H1 (cell line): ENCODE results near the gene PPME1.
"Not testable (repeated sequence)": the region's sequence is repeated elsewhere in the genome, so short reads cannot be mapped to it uniquely, and the experiment has no call there.

Experiments
- CTCF ChIP-seq, 3 experiments: IDR thresholded peaks; 1 replicate in 2 of 3; 2 replicates in 1 of 3; pipeline versions ENCODE4 v1.5.1 to v1.6.1; 2011; ENCODE audit warnings: low read length in 3 of 3, mild to moderate bottlenecking in 3 of 3, inconsistent platforms in 2 of 3, low read depth in 1 of 3, moderate library complexity in 1 of 3; ENCODE audit not compliant: insufficient read depth in 1 of 3; ENCODE audit errors: control extremely low read depth in 1 of 3
- EZH2 ChIP-seq: fragments of 200-600 bp; sonication (generic); IDR thresholded peaks from 2 replicates; pipeline ENCODE4 v1.7.1; 2012; ENCODE audit warnings: low read depth, mild to moderate bottlenecking, moderate library complexity, low read length, inconsistent platforms; ENCODE audit not compliant: severe bottlenecking
- KDM1A ChIP-seq: fragments of 200-600, 300-600 bp; sonication (generic); IDR thresholded peaks from 2 replicates; pipeline ENCODE4 v1.7.1; 2016; ENCODE audit warnings: mild to moderate bottlenecking, low read length, borderline replicate concordance
- MAFK ChIP-seq: IDR thresholded peaks from 2 replicates; pipeline ENCODE4 v1.6.1; 2012; ENCODE audit warnings: low read depth, mild to moderate bottlenecking, improper control_type of control experiment, low read length
- POLR2AphosphoS5 ChIP-seq: IDR thresholded peaks from 2 replicates; pipeline ENCODE4 v1.6.1; 2011; ENCODE audit warnings: low read depth, low read length
- SP2 ChIP-seq: IDR thresholded peaks from 2 replicates; pipeline ENCODE4 v1.6.1; 2012; ENCODE audit warnings: mild to moderate bottlenecking, low read length, inconsistent platforms
- TCF12 ChIP-seq: IDR thresholded peaks from 2 replicates; pipeline ENCODE4 v1.6.1; 2011; ENCODE audit warnings: low read depth, mild to moderate bottlenecking, low read length
- USF2 ChIP-seq: IDR thresholded peaks from 2 replicates; pipeline ENCODE4 v1.6.1; 2011; ENCODE audit warnings: low read length, improper control_type of control experiment
- YY1 ChIP-seq: IDR thresholded peaks from 2 replicates; pipeline ENCODE4 v1.6.1; 2011; ENCODE audit warnings: low read depth, mild to moderate bottlenecking, low read length

GRCh38 chr11:74139919-74140431 is 31.1 kb upstream of the PPME1 start:
- not testable (repeated sequence) for TF ChIP-seq POLR2AphosphoS5; TCF12; KDM1A; YY1; MAFK; CTCF (IDR thresholded peaks at IDR 0.05; ENCODE audit: control extremely low read depth in 1 of 3, insufficient read depth in 1 of 3, low read depth in 1 of 3, low read length in 3 of 3); USF2; SP2; EZH2
